Esophagus (tissue), 2 donors: Measurements from ENCODE around the gene FRMD1. TPM values are rescaled to one million over a fixed set of nuclear protein-coding genes. Genes with fewer than 3 reads are reported as not detected.

Experiments
- H3K27ac ChIP-seq, 2 donors: one replicate each; pipeline ENCODE4 v1.5.1; 2013; ENCODE audit warnings: low read depth in 2 of 2, mild to moderate bottlenecking in 2 of 2, inconsistent platforms in 1 of 2, low read length in 1 of 2, moderate library complexity in 1 of 2
- H3K27me3 ChIP-seq, 2 donors: one replicate each; pipeline ENCODE4 v1.6.1; 2013; ENCODE audit warnings: low read length in 2 of 2, control low read depth in 1 of 2, mild to moderate bottlenecking in 1 of 2; ENCODE audit not compliant: insufficient read depth in 2 of 2, control insufficient read depth in 1 of 2
- H3K36me3 ChIP-seq, 2 donors: one replicate each; pipeline ENCODE4 v1.6.1; 2013; ENCODE audit warnings: low read length in 1 of 2; ENCODE audit not compliant: control insufficient read depth in 2 of 2, insufficient read depth in 2 of 2
- H3K4me1 ChIP-seq, 2 donors: one replicate each; pipeline ENCODE4 v1.6.1; 2013; ENCODE audit warnings: low read length in 1 of 2; ENCODE audit not compliant: control insufficient read depth in 2 of 2, insufficient read depth in 2 of 2
- H3K4me3 ChIP-seq, 2 donors: one replicate each; pipeline ENCODE4 v1.5.1; 2013; ENCODE audit warnings: low read length in 2 of 2, mild to moderate bottlenecking in 2 of 2, low read depth in 1 of 2, moderate library complexity in 1 of 2
- H3K9me3 ChIP-seq, 2 donors: one replicate each; pipeline ENCODE4 v1.6.1; 2013; ENCODE audit warnings: mild to moderate bottlenecking in 2 of 2, low read depth in 1 of 2, low read length in 1 of 2, moderate library complexity in 1 of 2; ENCODE audit not compliant: control insufficient read depth in 2 of 2, insufficient read depth in 1 of 2
- WGBS, 2 donors: extraction: QIAGEN DNeasy Blood & Tissue Kit; methylation state at CpG; one replicate each; pipeline ENCODE4 v1.1.7; 2013; 5-methylcytosine and 5-hydroxymethylcytosine counted together
- polyA plus RNA-seq, 2 donors: library from polyadenylated mRNA; stranded (reverse); fragments of 200-250 nt; gene quantifications; one replicate each; pipeline ENCODE4 v1.2.3, GENCODE V29; 2013
- donor health status: healthy with polysubstance abuse.
- donor health status: Bipolar disorder and iron deficiency.

Gene FRMD1
- under 1 TPM; 0.02 TPM for polyA plus RNA-seq

- Histone ChIP-seq H3K9me3 (peaks cover 0 to 2% of the 10 kb centered on the region in 2 donors), H3K4me1 (no peaks in the 10 kb centered on the region), H3K4me3 (no peak within 1 kb of the TSS), H3K27ac (no peak within 1 kb of the TSS), H3K27me3 (no peaks in the 10 kb centered on the region), H3K36me3 (no peaks in the 10 kb centered on the region)
- WGBS, 2 donors = 76% methylated on average over 20 to 21 of the region's 21 CpGs
Measured at GRCh38 chr6:168078943-168079405, at the start of gene FRMD1. FRMD1 (minus strand) TSS chr6:168079212; CDS start chr6:168079094, 118 bp downstream.

GRCh38 chr6:168128006-168128630 lies 49.1 kb upstream of the FRMD1 start:
- 91 to 93% methylated on average over 19 of the region's 19 CpGs for WGBS, 2 donors
- no peaks in the 10 kb centered on the region for H3K36me3 ChIP-seq
- H3K4me1 ChIP-seq = peaks cover 0 to 2% of the 10 kb centered on the region in 2 donors
- H3K27me3 ChIP-seq = no peaks in the 10 kb centered on the region
- H3K4me3 ChIP-seq = no peak overlapping the region
- no peak overlapping the region for H3K27ac ChIP-seq
- H3K9me3 ChIP-seq = peaks cover 0 to 5% of the 10 kb centered on the region in 2 donors

GRCh38 chr6:168127384-168127868 lies 48.4 kb upstream of the FRMD1 start:
- no peaks in the 10 kb centered on the region for H3K27me3 ChIP-seq
- peaks cover 0 to 5% of the 10 kb centered on the region in 2 donors for H3K9me3 ChIP-seq
- H3K4me1 ChIP-seq = peaks cover 0 to 2% of the 10 kb centered on the region in 2 donors
- no peaks in the 10 kb centered on the region for H3K36me3 ChIP-seq
- H3K27ac ChIP-seq = no peak overlapping the region
- WGBS, 2 donors = 57 to 64% methylated on average over 10 of the region's 10 CpGs
- no peak overlapping the region for H3K4me3 ChIP-seq

- no peak overlapping the region for H3K4me3 ChIP-seq
- H3K27me3 ChIP-seq = no peaks in the 10 kb centered on the region
- H3K9me3 ChIP-seq = peaks cover 0 to 5% of the 10 kb centered on the region in 2 donors
- H3K4me1 ChIP-seq = peaks cover 0 to 2% of the 10 kb centered on the region in 2 donors
- no peak overlapping the region for H3K27ac ChIP-seq
- H3K36me3 ChIP-seq = no peaks in the 10 kb centered on the region
- WGBS, 2 donors = 84 to 88% methylated on average over 22 of the region's 22 CpGs
Measured at GRCh38 chr6:168126566-168127383, 47.8 kb upstream of the FRMD1 start.

GRCh38 chr6:168125429-168126001 lies 46.5 kb upstream of the FRMD1 start:
- H3K9me3 ChIP-seq = peaks cover 0 to 5% of the 10 kb centered on the region in 2 donors
- no peak overlapping the region for H3K27ac ChIP-seq
- H3K4me3 ChIP-seq = no peak overlapping the region
- H3K36me3 ChIP-seq = no peaks in the 10 kb centered on the region
- H3K4me1 ChIP-seq = no peaks in the 10 kb centered on the region
- WGBS, 2 donors = 83 to 88% methylated on average over 22 of the region's 22 CpGs
- no peaks in the 10 kb centered on the region for H3K27me3 ChIP-seq

- no peak overlapping the region for H3K4me3 ChIP-seq
- WGBS, 2 donors = 91 to 93% methylated on average over 11 of the region's 11 CpGs
- H3K27me3 ChIP-seq = no peaks in the 10 kb centered on the region
- no peak overlapping the region for H3K27ac ChIP-seq
- no peaks in the 10 kb centered on the region for H3K36me3 ChIP-seq
- H3K9me3 ChIP-seq = peaks cover 0 to 5% of the 10 kb centered on the region in 2 donors
- H3K4me1 ChIP-seq = no peaks in the 10 kb centered on the region
Measured at GRCh38 chr6:168124921-168125320, 45.9 kb upstream of the FRMD1 start.

- no peak overlapping the region for H3K27ac ChIP-seq
- 82 to 92% methylated on average over 7 of the region's 7 CpGs for WGBS, 2 donors
- H3K36me3 ChIP-seq = no peaks in the 10 kb centered on the region
- H3K9me3 ChIP-seq = peaks cover 0 to 5% of the 10 kb centered on the region in 2 donors
- no peaks in the 10 kb centered on the region for H3K4me1 ChIP-seq
- no peak overlapping the region for H3K4me3 ChIP-seq
- no peaks in the 10 kb centered on the region for H3K27me3 ChIP-seq
Measured at GRCh38 chr6:168124158-168124557, 45.1 kb upstream of the FRMD1 start.

- H3K4me1 ChIP-seq = no peaks in the 10 kb centered on the region
- no peak overlapping the region for H3K4me3 ChIP-seq
- H3K9me3 ChIP-seq = no peaks in the 10 kb centered on the region
- H3K27me3 ChIP-seq = no peaks in the 10 kb centered on the region
- WGBS, 2 donors = 86 to 87% methylated on average over 8 of the region's 8 CpGs
- no peak overlapping the region for H3K27ac ChIP-seq
- no peaks in the 10 kb centered on the region for H3K36me3 ChIP-seq
Measured at GRCh38 chr6:168123165-168123911, 44.3 kb upstream of the FRMD1 start.

- 84 to 88% methylated on average over 9 of the region's 9 CpGs for WGBS, 2 donors
- no peak overlapping the region for H3K27ac ChIP-seq
- no peaks in the 10 kb centered on the region for H3K27me3 ChIP-seq
- H3K4me1 ChIP-seq = no peaks in the 10 kb centered on the region
- H3K9me3 ChIP-seq = no peaks in the 10 kb centered on the region
- no peak overlapping the region for H3K4me3 ChIP-seq
- no peaks in the 10 kb centered on the region for H3K36me3 ChIP-seq
Measured at GRCh38 chr6:168122521-168122920, 43.5 kb upstream of the FRMD1 start.
